ENCODE results near the gene MYRIP. TPM values are rescaled to one million over a fixed set of nuclear protein-coding genes. Genes with fewer than 3 reads are reported as not detected.

Gene MYRIP
- total RNA-seq, 3 donors from 2014 or later = 2.3 to 4.8 (median 2.6) TPM

- TF ChIP-seq POLR2A (IDR thresholded peaks at IDR 0.05) (no peak), POLR2AphosphoS5 (IDR thresholded peaks at IDR 0.05) (no peak), CTCF (IDR thresholded peaks at IDR 0.05) (no peak)
- Histone ChIP-seq H3K27ac (no peak overlapping the region), H3K36me3 (no peaks in the 10 kb centered on the region), H3K27me3 (no peaks in the 10 kb centered on the region), H3K4me1 (no peaks in the 10 kb centered on the region), H3K9me3 (no peaks in the 10 kb centered on the region), H3K4me3 (no peak overlapping the region)
- DNase-seq (ENCODE audit: low spot score in 2 of 2) = no peak
- intact Hi-C loops (cut with DNase I; ENCODE audit: low total_unique reads) = no loop called here
These were observed 439.2 kb downstream of the MYRIP start for GRCh38 chr3:40248591-40248990.

DNA sequence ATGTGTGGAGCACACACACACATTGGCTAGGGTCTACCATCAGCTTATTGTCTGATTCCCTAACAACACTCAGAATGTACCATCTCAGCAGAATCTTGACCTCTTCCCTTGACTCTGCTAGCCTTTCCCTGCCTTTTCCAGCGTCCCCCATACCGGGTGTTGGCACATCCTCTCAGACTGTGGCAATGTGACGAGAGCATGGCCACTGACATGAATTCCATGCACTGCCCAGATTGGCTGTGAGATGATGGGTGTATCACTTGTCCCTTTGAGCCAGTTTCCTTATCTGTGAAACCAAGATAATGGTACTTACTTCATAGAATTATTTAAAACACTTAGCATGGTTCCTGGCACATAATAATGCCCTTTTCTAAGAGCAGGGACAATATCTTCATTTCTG, 439.8 kb downstream of the MYRIP start:
- Histone ChIP-seq H3K36me3 (no peaks in the 10 kb centered on the region), H3K27me3 (no peaks in the 10 kb centered on the region), H3K27ac (no peak overlapping the region), H3K9me3 (no peaks in the 10 kb centered on the region), H3K4me3 (no peak overlapping the region), H3K4me1 (no peaks in the 10 kb centered on the region)
- intact Hi-C loops (cut with DNase I; ENCODE audit: low total_unique reads) = no loop called here
- DNase-seq (ENCODE audit: low spot score in 2 of 2) = no peak
- TF ChIP-seq CTCF (IDR thresholded peaks at IDR 0.05) = no peak
- no peak for TF ChIP-seq POLR2AphosphoS5 (IDR thresholded peaks at IDR 0.05)

DNA sequence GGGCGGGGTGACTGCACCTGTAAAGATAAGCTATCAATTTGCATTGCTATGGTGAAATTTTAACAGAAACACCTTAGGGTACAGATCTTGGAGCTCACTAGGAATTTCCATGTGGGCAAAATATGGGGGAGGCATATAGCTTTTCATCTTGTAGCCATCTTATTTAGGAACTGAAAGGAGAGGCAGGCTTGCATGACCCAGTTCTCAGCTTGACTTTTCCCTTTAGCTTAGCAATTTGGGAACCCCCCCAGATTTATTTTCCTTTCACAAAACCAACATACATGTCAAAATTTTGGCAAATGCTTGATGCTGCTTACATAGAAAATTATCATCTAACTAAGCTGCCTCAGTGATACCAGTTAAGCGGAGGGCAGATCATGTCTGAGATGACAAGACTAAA, 445.1 kb downstream of the MYRIP start:
- TF ChIP-seq POLR2A (IDR thresholded peaks at IDR 0.05) = no peak
- TF ChIP-seq CTCF (IDR thresholded peaks at IDR 0.05) = no peak
- no peaks in the 10 kb centered on the region for H3K4me1 ChIP-seq
- DNase-seq (ENCODE audit: low spot score in 2 of 2) = no peak
- H3K9me3 ChIP-seq = no peaks in the 10 kb centered on the region
- no peaks in the 10 kb centered on the region for H3K36me3 ChIP-seq
- intact Hi-C loops (cut with DNase I; ENCODE audit: low total_unique reads) = no loop called here
- no peak overlapping the region for H3K4me3 ChIP-seq
- H3K27me3 ChIP-seq = no peaks in the 10 kb centered on the region
- no peak overlapping the region for H3K27ac ChIP-seq

- no peaks in the 10 kb centered on the region for H3K36me3 ChIP-seq
- intact Hi-C loops (cut with DNase I; ENCODE audit: low total_unique reads) = no loop called here
- no peaks in the 10 kb centered on the region for H3K27me3 ChIP-seq
- TF ChIP-seq POLR2AphosphoS5 (IDR thresholded peaks at IDR 0.05) = no peak
- TF ChIP-seq POLR2A (IDR thresholded peaks at IDR 0.05) = no peak
- no peak for TF ChIP-seq CTCF (IDR thresholded peaks at IDR 0.05)
- no peak overlapping the region for H3K27ac ChIP-seq
- no peak overlapping the region for H3K4me3 ChIP-seq
- no peaks in the 10 kb centered on the region for H3K4me1 ChIP-seq
- no peaks in the 10 kb centered on the region for H3K9me3 ChIP-seq
- no peak for DNase-seq (ENCODE audit: low spot score in 2 of 2)
These were observed 445.5 kb downstream of the MYRIP start for GRCh38 chr3:40254891-40255290.

DNA sequence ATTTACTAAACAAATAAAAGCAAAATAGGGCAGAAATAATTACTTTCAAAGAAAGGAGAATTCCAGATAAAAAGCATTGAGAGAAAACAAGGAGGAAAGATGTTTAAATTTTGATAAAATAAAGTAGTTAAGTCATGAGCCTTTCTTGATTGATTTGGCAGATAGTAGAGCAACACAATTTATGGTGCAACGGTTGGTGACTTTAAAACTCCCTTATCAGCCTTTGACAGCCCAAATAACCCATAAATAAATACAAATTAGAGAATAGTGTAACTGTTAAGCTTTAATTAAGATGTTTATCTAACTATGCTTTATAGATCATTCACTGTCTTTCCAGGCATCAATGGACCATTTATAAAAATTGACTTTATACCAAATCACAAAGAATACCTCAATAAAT, 446.1 kb downstream of the MYRIP start:
- TF ChIP-seq POLR2AphosphoS5 (IDR thresholded peaks at IDR 0.05) = no peak
- TF ChIP-seq CTCF (IDR thresholded peaks at IDR 0.05) = no peak
- no peak for TF ChIP-seq POLR2A (IDR thresholded peaks at IDR 0.05)
- DNase-seq (ENCODE audit: low spot score in 2 of 2) = no peak
- Histone ChIP-seq H3K4me3 (no peak overlapping the region), H3K36me3 (no peaks in the 10 kb centered on the region), H3K27me3 (no peaks in the 10 kb centered on the region), H3K27ac (no peak overlapping the region), H3K4me1 (no peaks in the 10 kb centered on the region), H3K9me3 (no peaks in the 10 kb centered on the region)
- intact Hi-C loops (cut with DNase I; ENCODE audit: low total_unique reads) = no loop called here
